Measurements from ENCODE around the gene TRAIP. TPM values are rescaled to one million over a fixed set of nuclear protein-coding genes. Genes with fewer than 3 reads are reported as not detected.
A peak's percentile ranks its signal among the peaks of the same experiment; 100 is the strongest.

The TRAIP gene
- total RNA-seq, 1 donor from 2014 or later: 2.3 TPM

GRCh38 chr3:49802719-49803464 is 53.5 kb downstream of the TRAIP start, which contains the start of gene INKA1:
Gene INKA1 (plus strand): TSS chr3:49803261. CDS start chr3:49803393, 132 bp downstream.
- TF ChIP-seq CTCF (IDR thresholded peaks at IDR 0.05): peak; percentile 96
- peaks cover 2% of the 10 kb centered on the region for H3K27me3 Mint-ChIP-seq (ENCODE audit: low read depth)
- peaks cover 57% of the 10 kb centered on the region for H3K4me1 Mint-ChIP-seq (ENCODE audit: low read depth)
- H3K9me3 Mint-ChIP-seq (ENCODE audit: low read depth): no peaks in the 10 kb centered on the region
- H3K36me3 Mint-ChIP-seq (ENCODE audit: low read depth): no peaks in the 10 kb centered on the region
- peak within 1 kb of the TSS; percentile 77 for H3K27ac Mint-ChIP-seq (ENCODE audit: unreplicated experiment)
- peak within 1 kb of the TSS; percentile 86 for H3K4me3 Mint-ChIP-seq (ENCODE audit: unreplicated experiment)
- DNase-seq (ENCODE audit: low spot score): no peak

GRCh38 chr3:49801160-49801559 is 55.2 kb downstream of the TRAIP start:
- Mint-ChIP-seq H3K9me3 (ENCODE audit: low read depth) (no peaks in the 10 kb centered on the region), H3K4me3 (ENCODE audit: unreplicated experiment) (no peak overlapping the region), H3K4me1 (ENCODE audit: low read depth) (peaks cover 40% of the 10 kb centered on the region), H3K36me3 (ENCODE audit: low read depth) (no peaks in the 10 kb centered on the region), H3K27me3 (ENCODE audit: low read depth) (peaks cover 2% of the 10 kb centered on the region), H3K27ac (ENCODE audit: unreplicated experiment) (no peak overlapping the region)
- no peak for TF ChIP-seq CTCF (IDR thresholded peaks at IDR 0.05)
- no peak for DNase-seq (ENCODE audit: low spot score)

GRCh38 chr3:49799761-49800160 is 56.6 kb downstream of the TRAIP start, which contains the start of gene CDHR4:
Gene CDHR4 (minus strand): TSS chr3:49799873. CDS start chr3:49799812, 61 bp downstream.
- Mint-ChIP-seq H3K27me3 (ENCODE audit: low read depth) (peaks cover 2% of the 10 kb centered on the region), H3K27ac (ENCODE audit: unreplicated experiment) (no peak within 1 kb of the TSS), H3K4me1 (ENCODE audit: low read depth) (peaks cover 26% of the 10 kb centered on the region), H3K9me3 (ENCODE audit: low read depth) (no peaks in the 10 kb centered on the region), H3K4me3 (ENCODE audit: unreplicated experiment) (no peak within 1 kb of the TSS), H3K36me3 (ENCODE audit: low read depth) (no peaks in the 10 kb centered on the region)
- no peak for TF ChIP-seq CTCF (IDR thresholded peaks at IDR 0.05)
- no peak for DNase-seq (ENCODE audit: low spot score)

- TF ChIP-seq CTCF (IDR thresholded peaks at IDR 0.05): no peak
- Mint-ChIP-seq H3K27ac (ENCODE audit: unreplicated experiment) (no peak overlapping the region), H3K9me3 (ENCODE audit: low read depth) (no peaks in the 10 kb centered on the region), H3K36me3 (ENCODE audit: low read depth) (no peaks in the 10 kb centered on the region), H3K4me1 (ENCODE audit: low read depth) (peaks cover 19% of the 10 kb centered on the region), H3K4me3 (ENCODE audit: unreplicated experiment) (no peak overlapping the region), H3K27me3 (ENCODE audit: low read depth) (peaks cover 2% of the 10 kb centered on the region)
- no peak for DNase-seq (ENCODE audit: low spot score)
Observed at GRCh38 chr3:49799105-49799504, 57.3 kb downstream of the TRAIP start.

GRCh38 chr3:49794926-49795905 is 61.1 kb downstream of the TRAIP start:
- no peaks in the 10 kb centered on the region for H3K9me3 Mint-ChIP-seq (ENCODE audit: low read depth)
- TF ChIP-seq CTCF (IDR thresholded peaks at IDR 0.05): no peak
- H3K36me3 Mint-ChIP-seq (ENCODE audit: low read depth): no peaks in the 10 kb centered on the region
- no peak for DNase-seq (ENCODE audit: low spot score)
- H3K4me3 Mint-ChIP-seq (ENCODE audit: unreplicated experiment): no peak overlapping the region
- H3K27me3 Mint-ChIP-seq (ENCODE audit: low read depth): no peaks in the 10 kb centered on the region
- no peak overlapping the region for H3K27ac Mint-ChIP-seq (ENCODE audit: unreplicated experiment)
- peaks cover 9% of the 10 kb centered on the region for H3K4me1 Mint-ChIP-seq (ENCODE audit: low read depth)

Measured in chondrocyte (in vitro differentiated cells).